Upper lobe of left lung (tissue), 6 donors: ENCODE data around the gene NDUFV3. TPM values are rescaled to one million over a fixed set of nuclear protein-coding genes. Genes with fewer than 3 reads are reported as not detected.
"Not testable (repeated sequence)": the region's sequence is repeated elsewhere in the genome, so short reads cannot be mapped to it uniquely, and the experiment has no call there.

ENCODE experiments used
- ATAC-seq, 2 donors: fragments of 200-7000 bp; cut with Tn5 transposase; one replicate each; pipeline ENCODE4 v1.9.1; 2022; ENCODE audit warnings: mild to moderate bottlenecking in 2 of 2, moderate library complexity in 2 of 2; ENCODE audit not compliant: low FRiP score in 2 of 2
- DNase-seq, 2 donors: peaks; one replicate each; pipeline ENCODE4 v3.0.0-alpha.2; 2019 to 2020
- H3K27ac ChIP-seq, 4 donors: fragments of 200-600 bp; sonication (generic); one replicate each; pipeline ENCODE4 v1.5.1; 2016 to 2019
- H3K27me3 ChIP-seq, 4 donors: fragments of 200-600 bp; sonication (generic); one replicate each; pipeline ENCODE4 v1.5.1; 2017 to 2019
- H3K36me3 ChIP-seq, 4 donors: fragments of 200-600 bp; sonication (generic); one replicate each; pipeline ENCODE4 v1.5.1; 2016 to 2019
- H3K4me1 ChIP-seq, 4 donors: fragments of 200-600 bp; sonication (generic); one replicate each; pipeline ENCODE4 v1.5.1; 2018 to 2019
- H3K4me3 ChIP-seq, 4 donors: fragments of 200-600 bp; sonication (generic); one replicate each; pipeline ENCODE4 v1.5.1; 2017 to 2019; ENCODE audit warnings: mild to moderate bottlenecking in 2 of 4, moderate library complexity in 1 of 4
- H3K9me3 ChIP-seq, 4 donors: fragments of 200-600 bp; sonication (generic); one replicate each; pipeline ENCODE4 v1.5.1; 2018 to 2019
- EP300 ChIP-seq, 4 donors: sonication (generic); formaldehyde crosslinking; IDR thresholded peaks; one replicate each; pipeline ENCODE4 v1.5.1; 2017; ENCODE audit warnings: antibody characterized with exemption in 4 of 4, control low read depth in 2 of 4
- POLR2A ChIP-seq, 4 donors: fragments of 450-650 bp; IDR thresholded peaks; one replicate each; pipeline ENCODE4 v1.5.1; 2016 to 2017; ENCODE audit warnings: antibody characterized with exemption in 4 of 4, mild to moderate bottlenecking in 2 of 4
- POLR2AphosphoS5 ChIP-seq, 2 donors: sonication (generic); formaldehyde crosslinking; IDR thresholded peaks; one replicate each; pipeline ENCODE4 v1.5.1; 2017; ENCODE audit warnings: antibody characterized with exemption in 2 of 2
- WGBS, 2 donors: methylation state at CpG; one replicate each; pipeline ENCODE4 v1.1.5; 2017 to 2018; 5-methylcytosine and 5-hydroxymethylcytosine counted together
- total RNA-seq, 6 donors: library from RNA; depleted of rRNA in 4 of 6; stranded (reverse); fragments of >200 nt in 4 of 6; gene quantifications; one replicate each; pipeline versions ENCODE4 v1.1.0 to v1.2.1, GENCODE V29; 2016 to 2021
- TF ChIP-seq, protein P1 (sequence below), 6 experiments: fragments of 450-650 bp in 4 of 6; fragments of 200-600 bp in 2 of 6; sonication (generic) in 2 of 6; IDR thresholded peaks; one replicate each; pipeline ENCODE4 v1.5.1; 2016 to 2019; ENCODE audit warnings: antibody characterized with exemption in 6 of 6
- donor health status: DM: no; HTN: no; CAD: no; lungs with moderate emphysema.
- donor health status: DM: no; HTN: yes; CAD: no; lungs with severe emphysema.

The NDUFV3 gene
- total RNA-seq, 6 donors from 2014 or later = 33.7 to 97.4 (median 44.9) TPM

DNA sequence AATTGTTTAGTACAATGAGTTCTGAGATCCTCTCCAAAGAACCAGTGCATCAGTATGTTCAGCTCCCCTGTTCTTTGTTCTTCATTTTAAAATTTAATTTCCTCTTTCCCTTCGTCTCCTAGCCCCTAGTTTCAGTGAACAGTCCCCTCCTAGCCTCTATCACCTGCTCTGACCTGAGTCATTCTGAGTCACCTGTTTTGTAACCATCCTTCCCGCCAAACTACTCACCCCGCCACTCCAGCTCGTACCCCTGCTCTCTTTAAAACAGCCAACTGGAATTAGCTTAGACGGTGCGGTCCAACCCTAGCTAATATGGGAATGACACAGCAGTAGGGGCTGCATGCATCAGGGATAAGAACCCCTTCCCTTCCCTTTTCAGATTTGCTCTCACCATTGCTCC is 49.1 kb downstream of the NDUFV3 start:
- H3K4me3 ChIP-seq = no peak overlapping the region
- no peak overlapping the region for H3K27ac ChIP-seq
- H3K36me3 ChIP-seq = no peaks in the 10 kb centered on the region
- ATAC-seq (no peak), DNase-seq (no peak)
- H3K27me3 ChIP-seq = no peaks in the 10 kb centered on the region
- TF ChIP-seq, protein P1, sequence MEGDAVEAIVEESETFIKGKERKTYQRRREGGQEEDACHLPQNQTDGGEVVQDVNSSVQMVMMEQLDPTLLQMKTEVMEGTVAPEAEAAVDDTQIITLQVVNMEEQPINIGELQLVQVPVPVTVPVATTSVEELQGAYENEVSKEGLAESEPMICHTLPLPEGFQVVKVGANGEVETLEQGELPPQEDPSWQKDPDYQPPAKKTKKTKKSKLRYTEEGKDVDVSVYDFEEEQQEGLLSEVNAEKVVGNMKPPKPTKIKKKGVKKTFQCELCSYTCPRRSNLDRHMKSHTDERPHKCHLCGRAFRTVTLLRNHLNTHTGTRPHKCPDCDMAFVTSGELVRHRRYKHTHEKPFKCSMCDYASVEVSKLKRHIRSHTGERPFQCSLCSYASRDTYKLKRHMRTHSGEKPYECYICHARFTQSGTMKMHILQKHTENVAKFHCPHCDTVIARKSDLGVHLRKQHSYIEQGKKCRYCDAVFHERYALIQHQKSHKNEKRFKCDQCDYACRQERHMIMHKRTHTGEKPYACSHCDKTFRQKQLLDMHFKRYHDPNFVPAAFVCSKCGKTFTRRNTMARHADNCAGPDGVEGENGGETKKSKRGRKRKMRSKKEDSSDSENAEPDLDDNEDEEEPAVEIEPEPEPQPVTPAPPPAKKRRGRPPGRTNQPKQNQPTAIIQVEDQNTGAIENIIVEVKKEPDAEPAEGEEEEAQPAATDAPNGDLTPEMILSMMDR (IDR thresholded peaks at IDR 0.05) = no peak
- TF ChIP-seq EP300 (IDR thresholded peaks at IDR 0.05) = no peak
- H3K9me3 ChIP-seq = no peaks in the 10 kb centered on the region
- WGBS, 2 donors = 68 to 72% methylated on average over 6 of the region's 6 CpGs
- peaks cover 0 to 4% (median 0%) of the 10 kb centered on the region in 4 donors for H3K4me1 ChIP-seq

DNA sequence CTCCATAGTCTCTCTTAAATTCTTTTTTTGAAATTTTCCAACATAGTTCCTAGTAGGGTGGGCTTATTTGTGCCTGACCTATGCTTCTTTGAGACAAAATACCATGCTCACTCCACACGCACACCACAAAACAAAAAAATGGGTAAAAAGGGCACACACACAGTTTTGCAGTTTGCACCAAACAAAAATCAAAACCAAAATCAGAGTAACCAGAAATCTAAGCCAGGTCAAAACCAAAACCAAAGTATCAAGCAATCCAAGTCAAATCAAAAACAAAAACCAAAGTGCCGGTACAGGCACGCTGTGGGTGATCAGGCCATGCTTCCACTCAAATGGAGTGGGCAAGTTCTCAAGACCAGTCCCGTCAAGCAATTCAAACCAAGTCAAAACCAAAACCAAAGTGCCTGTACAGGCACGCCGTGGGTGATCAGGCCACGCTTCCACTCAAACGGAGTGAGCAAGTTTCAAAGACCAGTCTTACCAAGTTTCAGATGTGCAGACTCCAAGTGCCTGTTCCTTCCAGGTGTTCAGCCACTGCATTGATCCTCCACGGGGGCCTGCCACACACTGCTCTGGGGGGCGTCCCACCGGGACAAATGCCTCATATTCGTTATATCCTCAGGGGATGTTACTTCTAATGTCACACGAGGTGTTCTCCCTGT is 56.1 kb downstream of the NDUFV3 start:
- not testable (repeated sequence) for H3K4me1 ChIP-seq, DNase-seq, H3K4me3 ChIP-seq, H3K9me3 ChIP-seq, H3K27me3 ChIP-seq, ATAC-seq, H3K36me3 ChIP-seq, H3K27ac ChIP-seq
- WGBS, 2 donors = 80 to 83% methylated on average over 13 of the region's 13 CpGs

DNA sequence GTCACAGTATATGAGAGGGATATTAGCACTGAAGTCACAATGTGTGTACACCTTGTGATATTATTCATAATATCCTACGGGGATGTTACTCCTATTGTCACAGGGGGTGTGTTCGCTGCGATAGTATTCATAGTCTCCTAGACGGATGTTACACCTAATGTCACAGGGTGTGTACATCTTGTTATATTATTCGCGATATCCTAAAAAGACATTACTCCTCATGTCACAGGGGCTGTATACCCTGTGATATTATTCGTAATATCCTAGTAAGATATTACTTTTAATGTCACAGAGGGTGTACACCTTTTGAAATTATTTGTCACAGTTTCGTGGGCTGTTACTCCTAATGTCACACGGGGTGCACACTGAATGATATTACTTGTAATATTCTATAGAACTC is 58.1 kb downstream of the NDUFV3 start:
- ATAC-seq, H3K27me3 ChIP-seq: not testable (repeated sequence)

DNA sequence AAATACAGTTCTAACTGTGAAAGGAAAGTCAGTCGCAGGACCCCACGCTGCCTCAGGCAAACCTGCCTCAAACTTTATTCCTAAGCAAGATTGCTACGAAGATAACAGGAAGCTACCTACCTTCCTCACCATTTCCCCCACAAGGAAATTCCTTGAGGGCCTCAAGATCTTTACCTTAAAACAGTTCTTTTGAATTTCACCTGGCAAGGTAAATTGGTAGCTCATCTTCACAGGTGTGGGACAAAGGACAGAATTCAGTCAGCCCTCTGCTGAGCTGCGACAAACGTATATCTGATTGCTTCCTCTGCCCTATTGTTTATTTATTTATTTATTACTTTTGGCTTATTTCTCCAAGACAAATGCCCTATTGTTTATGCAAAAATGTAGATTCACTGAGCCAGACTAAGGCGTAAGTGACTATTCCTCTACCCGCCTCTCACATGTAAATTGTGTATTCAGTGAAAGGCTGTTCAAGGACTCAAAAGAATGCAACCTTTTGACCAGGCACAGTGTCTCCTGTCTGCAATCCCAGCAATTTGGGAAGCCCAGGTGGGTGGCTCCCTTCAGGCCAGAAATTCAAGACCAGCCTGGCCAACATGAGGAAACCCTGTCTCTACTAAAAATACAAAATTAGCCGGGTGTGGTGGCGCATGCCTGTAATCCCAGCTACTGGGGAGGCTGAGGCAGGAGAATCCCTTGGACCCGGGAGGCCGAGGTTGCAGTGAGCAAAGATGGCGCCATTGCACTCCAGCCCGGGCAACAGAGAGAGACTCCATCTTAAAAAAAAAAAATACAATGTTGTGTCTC is 63.9 kb downstream of the NDUFV3 start:
- WGBS, 2 donors = 90 to 91% methylated on average over 13 of the region's 13 CpGs
- TF ChIP-seq EP300 (IDR thresholded peaks at IDR 0.05) (no peak), POLR2AphosphoS5 (IDR thresholded peaks at IDR 0.05) (no peak), POLR2A (IDR thresholded peaks at IDR 0.05) (no peak)
- TF ChIP-seq, protein P1 (IDR thresholded peaks at IDR 0.05) = no peak
- H3K9me3 ChIP-seq = no peaks in the 10 kb centered on the region

More for the DNA sequence above, 58.1 kb downstream of the NDUFV3 start:
- DNase-seq, H3K4me1 ChIP-seq, H3K27ac ChIP-seq, H3K9me3 ChIP-seq, H3K36me3 ChIP-seq, H3K4me3 ChIP-seq: not testable (repeated sequence)
- WGBS, 2 donors = 95 to 97% methylated on average over 9 of the region's 9 CpGs

DNA sequence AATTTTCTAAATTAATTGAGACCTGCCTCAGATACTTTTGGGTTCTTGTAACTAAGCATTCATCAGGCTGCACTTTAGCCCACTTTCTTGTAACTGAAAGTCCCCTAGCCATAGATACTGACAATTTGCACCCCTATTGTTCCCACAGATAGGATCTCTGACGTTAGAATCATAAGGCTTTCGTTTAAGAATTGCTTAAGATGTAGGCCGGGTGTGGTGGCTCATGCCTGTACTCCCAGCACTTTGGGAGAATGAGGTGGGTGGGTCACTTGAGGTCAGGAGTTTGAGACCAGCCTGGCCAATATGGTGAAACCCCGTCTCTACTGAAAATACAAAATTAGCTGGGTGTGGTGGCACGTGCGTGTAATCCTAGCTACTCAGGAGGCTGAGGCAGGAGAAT is 65.0 kb downstream of the NDUFV3 start:
- ATAC-seq, H3K9me3 ChIP-seq, H3K4me3 ChIP-seq, H3K27ac ChIP-seq, H3K36me3 ChIP-seq, DNase-seq, H3K4me1 ChIP-seq, H3K27me3 ChIP-seq: not testable (repeated sequence)
- WGBS, 2 donors = 62 to 73% methylated on average over 6 of the region's 6 CpGs

More for the DNA sequence above, 63.9 kb downstream of the NDUFV3 start:
- DNase-seq = no peak
- peak; percentile 88 to 97 for ATAC-seq
- Histone ChIP-seq H3K36me3 (no peaks in the 10 kb centered on the region), H3K4me3 (no peak overlapping the region), H3K4me1 (peaks cover 0 to 5% (median 3%) of the 10 kb centered on the region in 4 donors), H3K27me3 (no peaks in the 10 kb centered on the region), H3K27ac (no peak overlapping the region)

DNA sequence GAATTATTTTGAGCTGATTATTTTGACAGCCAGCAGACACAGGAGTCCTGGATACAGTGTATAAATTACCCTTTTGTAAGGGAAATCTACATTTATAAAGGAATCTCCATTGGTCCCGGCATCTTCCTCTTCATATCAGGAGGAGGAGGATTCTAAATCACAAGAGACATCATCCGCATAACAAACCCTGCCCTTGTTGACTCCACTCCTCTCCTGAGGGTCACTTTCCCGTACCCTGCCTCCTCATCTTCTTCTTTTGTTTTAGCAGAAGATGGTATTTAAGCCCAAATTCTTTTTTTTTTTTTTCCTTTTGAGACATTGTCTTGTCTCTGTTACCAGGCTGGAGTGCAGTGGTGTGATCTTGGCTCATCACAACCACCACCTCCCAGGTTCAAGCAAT is 66.6 kb downstream of the NDUFV3 start:
- no peaks in the 10 kb centered on the region for H3K9me3 ChIP-seq
- no peaks in the 10 kb centered on the region for H3K27me3 ChIP-seq
- no peak overlapping the region for H3K4me3 ChIP-seq
- TF ChIP-seq POLR2A (IDR thresholded peaks at IDR 0.05) (no peak), POLR2AphosphoS5 (IDR thresholded peaks at IDR 0.05) (no peak), EP300 (IDR thresholded peaks at IDR 0.05) (no peak)
- TF ChIP-seq, protein P1 (IDR thresholded peaks at IDR 0.05) = no peak
- no peaks in the 10 kb centered on the region for H3K36me3 ChIP-seq
- 91 to 97% methylated on average over 3 of the region's 3 CpGs for WGBS, 2 donors
- peaks cover 0 to 5% (median 3%) of the 10 kb centered on the region in 4 donors for H3K4me1 ChIP-seq
- H3K27ac ChIP-seq = no peak overlapping the region
- ATAC-seq (no peak), DNase-seq (no peak)
